Astrocyte of the cerebellum (primary cell): ENCODE data around the gene RBL2.

Experiments used
- DNase-seq: peaks from one replicate; pipeline ENCODE4 v3.0.0-alpha.2; 2011; ENCODE audit warnings: low read depth
- H3K4me3 ChIP-seq: 2 replicates; pipeline ENCODE4 v1.5.1; 2011; ENCODE audit warnings: mild to moderate bottlenecking, low read depth, low read length, moderate library complexity
- CTCF ChIP-seq: IDR thresholded peaks from 2 replicates; pipeline ENCODE4 v1.5.1; 2012; ENCODE audit warnings: low read length, low read depth, moderate library complexity, mild to moderate bottlenecking; ENCODE audit errors: missing control alignments
- in situ Hi-C: cut with HindIII; loops from 2 replicates; pipeline ENCODE4 v1.10.0; 2017; ENCODE audit warnings: low sequenced_read_pairs

RBL2 gene

GRCh38 chr16:53486230-53486629 is 52.0 kb downstream of the RBL2 start:
- H3K4me3 ChIP-seq, result no peak overlapping the region
- in situ Hi-C loops, result no loop called here
- DNase-seq, result no peak
- TF ChIP-seq CTCF, result no peak

GRCh38 chr16:53489755-53490154 is 55.5 kb downstream of the RBL2 start:
- TF ChIP-seq CTCF, result no peak
- no peak overlapping the region for H3K4me3 ChIP-seq
- no peak for DNase-seq
- in situ Hi-C loops, result no loop called here

GRCh38 chr16:53492503-53492902 is 58.2 kb downstream of the RBL2 start:
- DNase-seq, result no peak
- in situ Hi-C loops, result no loop called here

GRCh38 chr16:53494636-53495035 is 60.4 kb downstream of the RBL2 start:
- no peak overlapping the region for H3K4me3 ChIP-seq
- no peak for DNase-seq
- in situ Hi-C loops, result no loop called here
- TF ChIP-seq CTCF, result no peak

More at GRCh38 chr16:53492503-53492902, 58.2 kb downstream of the RBL2 start:
- H3K4me3 ChIP-seq, result no peak overlapping the region
- TF ChIP-seq CTCF, result no peak

- DNase-seq, result no peak
- in situ Hi-C loops, result no loop called here
- TF ChIP-seq CTCF, result peak; percentile 15
- no peak overlapping the region for H3K4me3 ChIP-seq
Measured at GRCh38 chr16:53495325-53495724, 61.1 kb downstream of the RBL2 start.

- DNase-seq, result no peak
- in situ Hi-C loops, result no loop called here
- H3K4me3 ChIP-seq, result no peak overlapping the region
- no peak for TF ChIP-seq CTCF
Measured at GRCh38 chr16:53498984-53499383, 64.7 kb downstream of the RBL2 start.
